ENCODE measurements around the gene CEP97.
"Not testable (repeated sequence)": the region's sequence is repeated elsewhere in the genome, so short reads cannot be mapped to it uniquely, and the experiment has no call there.

Gene CEP97

DNA sequence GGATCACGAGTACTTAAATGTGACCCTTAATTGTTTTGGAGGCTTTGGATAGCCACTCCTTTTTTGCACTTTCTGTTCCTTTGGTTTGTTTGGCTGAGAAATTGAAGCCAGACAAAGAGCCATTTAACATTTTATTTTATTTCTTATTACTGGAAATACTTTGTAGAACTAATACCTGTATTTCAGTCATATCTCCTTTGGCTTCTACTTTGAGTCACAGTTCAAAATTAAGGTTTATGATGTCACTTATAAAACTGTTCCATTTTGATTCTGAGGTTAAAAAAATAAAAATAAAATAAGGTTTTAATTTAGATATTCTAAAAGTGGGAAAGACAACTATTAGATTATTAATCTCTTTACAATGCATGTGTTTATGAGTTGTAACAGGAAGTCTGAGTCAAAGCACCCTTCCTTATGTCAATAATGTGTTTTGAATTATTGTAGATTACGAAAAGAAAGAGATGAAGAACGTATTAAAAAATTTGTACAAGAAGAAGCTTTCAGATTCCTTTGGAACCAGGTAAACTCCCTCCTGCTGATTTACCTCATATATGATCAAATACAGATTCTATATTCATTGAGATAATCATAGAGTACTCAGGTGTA, 37.7 kb downstream of the CEP97 start:
- no peak for DNase-seq (ENCODE audit: low read depth in 3 of 3)

DNA sequence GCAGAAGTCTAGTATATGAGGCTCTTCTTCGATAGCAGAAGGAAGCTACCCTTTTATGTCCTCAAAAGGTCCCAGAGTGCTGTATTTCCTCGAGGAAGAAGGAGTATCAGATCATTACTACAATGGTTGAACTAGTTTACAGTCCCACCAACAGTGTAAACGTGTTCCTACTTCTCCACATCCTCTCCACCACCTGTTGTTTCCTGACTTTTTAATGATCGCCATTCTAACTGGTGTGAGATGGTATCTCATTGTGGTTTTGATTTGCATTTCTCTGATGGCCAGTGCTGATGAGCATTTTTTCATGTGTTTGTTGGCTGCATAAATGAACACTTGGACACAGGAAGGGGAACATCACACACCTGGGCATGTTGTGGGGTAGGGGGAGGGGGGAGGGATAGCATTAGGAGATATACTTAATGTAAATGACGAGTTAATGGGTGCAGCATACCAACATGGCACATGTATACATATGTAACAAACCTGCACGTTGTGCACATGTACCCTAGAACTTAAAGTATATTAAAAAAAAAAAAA, 53.4 kb downstream of the CEP97 start:
- not testable (repeated sequence) for DNase-seq (ENCODE audit: low read depth in 3 of 3)

DNA sequence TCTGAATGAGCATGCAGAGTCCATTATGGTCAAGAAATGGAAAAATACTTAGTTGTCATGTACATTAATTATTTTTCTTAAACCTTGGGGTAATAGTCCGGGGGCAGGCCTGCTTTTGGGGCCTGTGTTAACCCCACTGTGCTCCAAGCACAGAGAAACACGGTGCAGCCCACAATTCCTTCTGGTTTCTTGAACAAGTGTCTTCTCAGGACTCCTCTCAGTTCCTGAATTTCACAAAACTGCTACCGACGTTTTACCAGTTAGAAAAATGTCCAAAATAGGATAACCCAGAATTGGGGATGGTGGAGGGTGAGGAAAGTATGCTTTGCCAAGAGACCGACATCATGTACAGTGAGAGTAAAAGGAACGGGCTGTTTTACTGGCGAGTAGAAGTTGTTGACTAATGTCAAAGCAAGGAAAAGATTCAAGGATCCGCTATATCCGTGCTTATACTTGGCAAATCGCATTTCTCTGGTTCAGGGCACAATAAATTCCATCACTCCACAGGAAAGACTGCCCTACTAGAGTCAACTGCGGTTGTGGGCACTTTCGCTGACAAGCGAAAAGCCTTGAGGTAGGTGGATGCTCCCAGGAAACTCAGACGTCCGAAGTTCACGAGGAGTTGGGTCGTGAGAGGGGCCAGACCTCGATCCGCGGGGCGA, 54.1 kb downstream of the CEP97 start:
- no peak for DNase-seq (ENCODE audit: low read depth in 3 of 3)

DNA sequence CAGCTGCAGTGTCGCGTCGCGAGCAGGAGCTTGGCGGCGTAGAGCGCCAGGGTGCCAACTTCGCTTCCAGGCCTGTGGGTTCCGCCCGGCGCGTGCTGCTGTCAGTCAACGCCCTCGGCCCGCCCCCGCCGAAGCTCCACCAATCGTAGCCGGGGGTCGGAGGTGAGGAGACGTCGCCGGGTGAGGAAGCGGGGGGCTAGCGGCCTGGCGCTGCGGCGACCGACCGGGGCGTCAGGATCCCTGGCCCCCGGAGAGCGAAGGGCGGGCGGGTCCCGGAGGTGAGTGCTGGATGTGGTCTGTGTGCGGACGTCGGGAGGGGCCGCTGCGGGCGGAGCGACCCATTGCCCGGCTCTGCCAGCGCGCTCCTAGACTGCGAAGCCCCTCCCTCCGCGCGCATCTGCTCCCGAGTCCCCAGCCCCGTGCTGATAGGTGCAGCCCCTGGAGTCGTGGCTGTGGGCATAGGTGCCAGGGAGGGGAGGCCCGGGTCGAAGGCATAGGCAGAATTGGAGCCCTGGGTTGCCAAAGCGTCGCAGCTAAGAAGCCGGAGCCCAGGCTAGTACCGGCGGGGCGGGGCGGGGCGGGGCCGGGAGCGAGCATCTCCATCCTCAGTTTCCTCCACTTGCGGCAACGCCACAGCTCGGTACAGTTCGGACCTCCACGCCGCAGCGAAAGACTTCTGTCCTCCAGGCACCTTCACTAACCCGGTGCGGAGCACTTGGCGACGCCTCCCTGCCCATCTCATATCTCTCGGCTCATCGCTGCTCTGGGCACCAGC, 54.8 kb downstream of the CEP97 start, which contains the start of gene NXPE3:
NXPE3 (plus strand) TSS at position 165 of the 775 bp plus-strand sequence. CDS start 6,386 bp downstream, outside the sequence.
- peak; percentile 87 to 91 (median 88) for DNase-seq (ENCODE audit: low read depth in 3 of 3)

DNA sequence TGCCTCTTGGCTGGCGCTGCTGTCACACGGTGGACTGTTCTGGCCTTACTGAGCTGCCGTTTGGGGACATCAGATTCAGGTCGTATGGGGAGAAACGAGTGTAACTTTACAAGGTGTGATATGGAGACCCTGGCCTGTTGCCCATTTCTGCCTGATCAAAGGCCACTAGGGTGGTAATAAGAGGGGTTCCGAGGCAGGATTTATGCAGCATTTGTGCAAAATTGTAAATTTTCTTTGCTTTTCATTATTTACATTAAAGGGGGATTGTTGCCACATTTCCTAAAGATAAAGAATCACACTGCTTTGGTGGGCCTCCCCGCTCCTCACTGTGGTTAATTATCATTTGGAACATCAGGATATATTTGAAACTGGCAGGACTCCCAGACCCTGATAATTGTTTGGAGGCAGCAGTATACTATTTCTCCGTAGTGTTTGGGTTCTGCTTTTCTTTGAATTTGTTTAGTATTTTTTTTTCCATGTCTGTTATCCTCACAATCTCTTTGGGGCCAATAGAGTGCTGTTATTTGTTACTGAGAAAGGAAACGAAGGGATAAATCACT, 55.5 kb downstream of the CEP97 start:
- DNase-seq (ENCODE audit: low read depth in 3 of 3), result no peak

DNA sequence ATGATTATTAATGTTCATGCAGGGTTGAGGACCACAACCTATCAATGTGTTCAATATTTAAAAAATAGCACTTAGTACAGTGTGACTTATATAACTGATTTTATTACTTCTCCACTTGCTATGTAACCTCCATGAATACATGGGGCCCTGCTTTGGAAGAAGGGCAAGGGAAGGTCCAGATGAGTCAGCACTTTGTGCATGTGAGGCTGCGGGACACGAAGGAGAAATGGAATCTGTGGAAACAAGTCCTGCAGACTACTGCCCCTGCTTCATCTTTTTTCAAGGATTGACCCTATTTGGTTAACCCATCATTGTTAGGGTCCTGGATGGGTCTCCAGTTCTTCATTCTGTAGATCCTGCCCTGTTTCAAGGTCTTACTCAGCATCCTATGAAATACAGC, 56.2 kb downstream of the CEP97 start:
- DNase-seq (ENCODE audit: low read depth in 3 of 3), result no peak

DNA sequence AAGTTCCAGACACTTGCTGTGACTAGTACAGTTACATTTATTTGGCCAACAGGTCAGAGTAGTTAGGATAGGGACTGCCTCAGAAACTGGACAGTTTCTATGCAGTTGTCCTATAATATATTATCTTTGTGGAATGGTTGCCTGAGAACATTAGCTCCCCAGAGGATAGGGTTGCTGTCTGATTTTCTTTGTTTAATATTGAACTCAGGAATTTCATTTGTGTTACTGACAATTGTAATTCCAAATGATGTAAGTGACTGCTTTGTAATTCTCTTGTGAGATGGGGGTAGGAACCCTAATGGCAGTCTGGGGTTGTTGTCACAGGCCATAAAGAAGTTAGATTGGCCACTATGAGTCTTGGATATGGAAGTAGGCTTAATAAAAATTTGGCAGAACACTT, 56.8 kb downstream of the CEP97 start:
- no peak for DNase-seq (ENCODE audit: low read depth in 3 of 3)

DNA sequence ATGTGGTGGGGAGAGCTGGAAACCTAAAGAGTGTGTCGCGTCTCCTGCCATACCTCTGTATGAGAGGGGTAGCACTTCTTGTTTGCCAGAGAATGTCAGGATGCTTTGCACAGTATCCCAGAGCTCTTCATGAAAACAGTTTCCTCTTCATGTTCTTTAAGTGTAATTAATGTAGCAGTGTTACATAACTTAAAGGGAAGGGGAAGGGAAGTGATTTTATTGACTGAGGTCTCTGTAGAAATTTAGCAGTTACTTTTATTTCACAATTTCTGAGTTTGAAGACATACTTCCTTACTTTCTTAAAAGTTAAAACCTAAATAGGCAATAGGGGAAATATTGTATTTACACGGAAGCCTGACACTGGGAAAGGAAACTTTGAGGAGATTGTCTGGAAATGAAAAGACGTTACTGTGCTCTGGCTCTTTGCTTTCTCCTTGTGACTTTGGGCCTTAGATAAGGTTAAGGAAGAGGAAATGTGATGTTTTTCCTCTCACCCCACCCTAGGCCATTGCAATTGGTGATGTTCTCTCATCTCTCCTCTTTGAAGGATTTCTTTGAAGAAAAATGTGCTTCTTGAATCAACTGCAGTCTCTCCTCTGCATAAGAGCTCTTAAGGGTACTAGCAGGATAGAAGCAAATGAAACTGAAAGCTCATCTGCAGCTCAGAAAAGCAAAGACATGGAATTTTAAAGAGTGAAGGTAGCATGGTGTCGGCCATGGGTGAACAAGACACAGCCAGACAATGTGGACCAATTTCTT, 60.6 kb downstream of the CEP97 start:
- no peak for DNase-seq (ENCODE audit: low read depth in 3 of 3)

DNA sequence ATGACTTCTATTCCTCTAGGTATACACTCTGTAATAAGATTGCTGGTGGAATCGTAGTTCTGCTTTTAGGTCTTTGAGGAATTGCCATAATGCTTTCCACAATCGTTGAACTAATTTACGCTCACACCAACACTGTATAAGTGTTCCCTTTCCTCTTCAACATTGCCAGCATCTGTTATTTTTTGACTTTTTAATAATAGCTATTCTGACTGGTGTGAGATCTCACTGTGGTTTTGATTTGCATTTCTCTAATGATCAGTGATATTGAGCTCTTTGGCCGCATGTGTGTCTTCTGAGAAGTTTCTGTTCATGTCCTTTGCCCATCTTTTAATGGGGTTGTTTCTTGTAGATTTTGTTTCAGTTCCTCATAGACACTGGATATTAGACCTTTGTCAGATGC, 67.4 kb downstream of the CEP97 start:
- DNase-seq (ENCODE audit: low read depth in 3 of 3), result no peak

DNA sequence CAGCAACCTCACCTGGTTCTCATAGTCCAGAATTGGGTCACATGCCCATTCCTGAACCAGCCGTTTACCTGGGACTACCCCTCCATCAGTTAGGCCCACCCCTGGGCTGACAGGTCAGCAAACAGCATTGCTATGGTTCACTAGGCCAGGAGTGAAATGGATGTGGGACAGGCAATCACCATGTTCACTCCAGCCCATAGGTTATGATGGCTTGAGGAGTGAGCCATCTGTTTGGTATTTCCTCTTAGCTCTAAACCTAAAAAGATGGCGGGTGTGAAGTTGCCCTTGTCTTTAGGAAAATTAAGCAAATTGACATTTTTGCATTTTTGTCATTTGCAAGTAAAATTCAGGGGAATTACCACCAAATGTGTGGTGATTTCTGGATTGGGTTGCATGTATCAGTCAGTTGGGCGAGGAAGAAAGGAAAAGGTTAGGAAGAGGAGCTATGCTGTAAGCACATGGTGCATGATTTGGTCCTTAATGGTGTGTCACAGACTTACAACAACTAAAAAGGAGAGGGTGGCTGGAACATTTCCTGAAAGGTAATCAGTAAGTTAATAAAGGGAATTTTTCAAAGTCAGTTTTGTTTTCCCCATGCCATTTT, 71.8 kb downstream of the CEP97 start:
- DNase-seq (ENCODE audit: low read depth in 3 of 3), result no peak

DNA sequence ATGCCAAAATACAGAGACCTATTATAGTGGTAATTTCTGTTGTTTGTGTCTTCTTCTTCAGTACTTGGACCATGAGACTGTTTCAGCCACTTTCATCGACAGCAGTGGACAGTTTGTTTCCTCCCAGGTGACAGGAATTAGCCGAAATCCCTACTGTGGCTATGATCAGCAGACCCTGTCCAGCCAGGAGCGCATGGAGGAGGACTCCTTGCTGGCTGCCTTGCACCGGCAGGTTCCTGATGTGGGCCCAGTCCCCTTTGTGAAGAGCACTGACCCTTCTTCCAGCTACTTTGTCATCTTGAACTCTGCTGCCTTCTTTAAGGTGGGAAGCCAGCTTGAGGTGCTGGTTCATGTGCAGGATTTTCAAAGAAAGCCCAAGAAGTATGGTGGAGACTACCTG, 76.8 kb downstream of the CEP97 start:
- DNase-seq (ENCODE audit: low read depth in 3 of 3), result no peak

DNA sequence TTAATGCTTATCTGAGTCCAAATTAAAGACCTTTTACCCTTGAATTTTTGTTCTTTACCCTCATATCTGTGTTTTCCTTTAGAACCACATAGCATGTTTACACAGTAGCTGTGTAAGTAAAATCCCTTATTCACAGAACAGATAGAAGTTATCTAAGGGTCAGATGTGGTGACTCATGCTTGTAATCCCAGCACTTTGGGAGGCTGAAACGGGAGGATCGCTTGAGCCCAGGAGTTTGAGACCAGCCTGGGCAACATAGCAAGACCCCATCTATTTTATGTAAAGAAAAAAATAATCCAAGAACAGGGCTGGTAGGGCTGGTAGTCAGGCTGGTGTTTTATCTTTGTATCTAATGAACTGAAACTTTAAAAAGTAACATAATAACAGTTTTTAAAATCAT, 77.8 kb downstream of the CEP97 start:
- DNase-seq (ENCODE audit: low read depth in 3 of 3), result no peak

DNA sequence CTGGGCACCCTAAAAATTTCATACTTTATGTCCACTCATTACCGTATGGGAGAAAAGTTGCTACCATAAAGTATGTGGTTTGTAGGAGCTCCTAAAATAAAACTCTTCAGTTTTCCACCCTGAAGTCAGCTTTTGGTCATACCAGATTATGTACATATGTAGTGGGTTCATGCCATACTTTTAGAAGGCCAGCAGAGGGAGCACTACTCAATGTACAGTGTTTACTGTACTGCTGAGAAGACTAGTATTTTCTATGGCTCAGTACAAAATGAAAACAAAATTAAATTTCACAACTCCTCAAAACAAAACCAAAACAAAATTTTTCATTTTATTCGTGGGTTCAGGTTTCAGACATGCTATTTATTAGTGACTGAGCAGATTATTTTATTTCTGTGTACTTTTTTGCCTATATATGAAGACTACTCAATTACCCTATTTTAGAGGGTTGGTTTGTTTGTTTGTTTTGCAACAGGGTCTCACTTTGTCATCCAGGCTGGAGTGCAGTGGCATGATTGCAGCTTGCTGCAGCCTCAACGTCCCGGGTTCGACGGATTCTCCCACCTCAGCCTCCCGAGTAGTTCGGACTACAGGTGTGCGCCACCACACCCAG, 78.9 kb downstream of the CEP97 start:
- DNase-seq (ENCODE audit: low read depth in 3 of 3), result peak; percentile 18 to 59 (median 28)

DNA sequence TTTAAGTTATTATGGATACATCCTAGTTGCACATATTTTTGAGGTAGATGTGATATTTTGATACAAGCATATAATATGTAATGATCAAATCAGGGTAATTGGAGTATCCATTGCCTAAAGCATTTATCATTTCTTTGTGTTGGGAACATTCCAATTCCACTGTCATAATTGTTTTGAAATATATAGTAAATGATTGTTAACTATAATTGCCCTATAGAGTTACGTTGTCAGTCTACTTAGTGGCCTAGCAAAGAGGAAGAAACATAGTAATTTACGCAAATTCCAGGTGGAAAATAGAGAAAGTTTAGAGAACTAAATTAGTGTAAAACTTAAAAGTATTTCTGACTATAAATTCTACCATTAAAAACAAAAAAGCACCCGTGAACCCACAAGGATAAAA, 79.5 kb downstream of the CEP97 start:
- DNase-seq (ENCODE audit: low read depth in 3 of 3), result no peak

DNA sequence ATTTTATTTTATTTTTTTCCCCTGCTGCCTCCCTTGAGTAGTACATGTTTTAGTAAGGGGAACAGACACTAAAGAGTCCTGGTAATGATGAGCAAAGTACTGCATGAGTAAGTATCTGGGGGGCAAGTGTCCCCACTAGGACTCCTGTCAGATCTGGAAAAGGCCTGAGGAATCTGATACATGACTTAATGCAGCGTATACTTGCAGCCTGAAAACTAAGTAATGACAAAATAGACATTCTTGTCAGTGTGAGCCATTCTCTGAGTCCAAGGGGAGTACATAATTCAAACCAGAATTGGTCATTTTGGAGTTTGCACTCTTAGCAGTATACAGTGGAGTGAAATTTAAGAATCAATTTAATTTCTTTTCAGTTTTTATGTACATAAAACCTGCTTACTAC, 82.1 kb downstream of the CEP97 start:
- no peak for DNase-seq (ENCODE audit: low read depth in 3 of 3)

DNA sequence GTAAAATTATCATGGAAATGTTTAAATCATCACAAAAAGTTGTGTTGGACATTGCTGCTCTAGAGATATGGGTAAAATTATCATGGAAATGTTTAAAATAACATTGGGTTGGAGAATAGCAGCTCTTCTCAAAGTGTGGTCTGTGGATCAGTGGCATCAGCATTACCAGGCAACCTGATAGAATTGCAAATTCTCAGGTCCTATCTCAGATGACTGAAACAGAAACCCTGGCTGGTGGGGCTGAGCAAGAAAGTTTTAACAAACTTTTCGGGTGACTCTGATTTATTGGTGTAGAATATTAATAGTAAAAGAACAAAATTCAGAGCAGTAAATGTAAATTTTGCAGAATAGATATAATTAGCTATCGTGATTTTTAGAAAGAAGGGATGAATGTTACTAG, 83.5 kb downstream of the CEP97 start:
- no peak for DNase-seq (ENCODE audit: low read depth in 3 of 3)

DNA sequence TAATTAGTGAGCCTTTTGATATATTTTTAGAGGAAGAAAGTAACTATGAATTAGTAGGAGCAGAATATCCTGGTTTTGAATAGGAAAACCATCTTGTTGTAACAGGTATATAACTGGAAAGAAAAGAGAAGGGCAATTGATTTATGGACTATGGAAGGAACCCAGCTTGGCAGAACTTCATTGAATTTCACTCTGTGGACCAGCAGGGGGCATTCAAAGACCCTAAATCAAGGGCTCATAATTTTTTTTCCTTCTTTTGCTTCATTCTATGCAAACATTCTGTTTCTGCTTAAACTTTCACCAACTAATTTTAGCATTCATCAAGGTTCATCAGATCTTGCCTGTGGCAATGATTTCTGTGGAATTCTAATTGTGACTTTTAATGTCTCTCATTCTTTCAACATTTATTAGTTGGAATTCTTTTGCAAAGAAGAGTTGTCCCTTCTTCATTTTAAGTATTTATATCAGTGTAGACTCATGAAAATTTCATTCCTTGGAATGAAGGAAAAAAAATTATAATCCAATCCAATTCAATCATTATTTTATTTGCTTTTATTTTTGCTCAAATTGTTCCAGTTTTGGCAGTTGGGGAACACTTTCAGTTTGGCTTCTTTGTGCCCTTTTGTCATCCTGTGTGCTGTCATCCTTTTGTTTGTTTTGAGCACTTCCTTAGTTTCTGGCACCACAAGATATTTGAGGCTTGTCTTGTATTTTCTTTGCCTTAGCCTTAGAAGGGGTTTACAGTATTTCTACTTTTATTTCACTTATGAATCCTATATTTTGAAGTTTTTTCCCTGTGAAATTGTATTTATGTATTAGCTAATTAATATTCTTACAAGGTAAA, 85.0 kb downstream of the CEP97 start:
- DNase-seq (ENCODE audit: low read depth in 3 of 3), result peak in 1 of 3 donors; percentile 27

DNA sequence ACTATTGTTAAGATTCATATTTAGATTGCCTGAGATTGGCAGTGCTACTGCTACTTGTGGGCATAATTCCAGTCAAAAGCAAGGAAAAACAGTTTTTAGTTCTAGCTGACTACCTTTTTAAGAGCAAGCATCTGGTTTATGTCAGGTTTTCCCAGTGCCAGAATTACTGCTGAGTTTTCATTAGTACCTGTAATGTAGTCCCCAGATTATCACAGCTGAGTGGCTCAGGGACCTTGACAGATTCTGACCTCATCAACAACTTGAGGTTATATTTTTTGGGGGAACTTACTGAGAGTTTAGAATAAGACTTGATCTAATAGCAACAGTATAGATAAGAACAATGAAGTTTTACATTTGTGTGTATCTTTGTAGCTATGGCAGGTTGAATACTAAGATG, 85.6 kb downstream of the CEP97 start:
- no peak for DNase-seq (ENCODE audit: low read depth in 3 of 3)

DNA sequence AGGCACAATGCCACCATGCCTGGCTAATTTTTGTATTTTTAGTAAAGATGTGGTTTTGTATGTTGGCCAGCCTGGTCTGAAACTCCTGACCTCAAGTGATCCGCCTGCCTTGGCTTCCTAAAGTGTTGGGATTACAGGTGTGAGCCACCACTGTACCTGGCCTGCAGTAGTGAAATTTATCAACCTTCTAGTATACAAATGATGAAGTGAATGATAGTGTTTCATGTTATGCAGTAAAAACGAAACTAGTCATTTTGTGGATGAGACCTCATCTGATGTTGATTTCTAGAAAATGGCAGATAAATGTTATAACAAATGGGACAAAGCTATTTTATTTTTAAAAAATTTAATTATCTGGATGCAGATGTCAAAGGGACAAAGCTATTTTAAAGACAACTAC, 87.5 kb downstream of the CEP97 start:
- no peak for DNase-seq (ENCODE audit: low read depth in 3 of 3)

DNA sequence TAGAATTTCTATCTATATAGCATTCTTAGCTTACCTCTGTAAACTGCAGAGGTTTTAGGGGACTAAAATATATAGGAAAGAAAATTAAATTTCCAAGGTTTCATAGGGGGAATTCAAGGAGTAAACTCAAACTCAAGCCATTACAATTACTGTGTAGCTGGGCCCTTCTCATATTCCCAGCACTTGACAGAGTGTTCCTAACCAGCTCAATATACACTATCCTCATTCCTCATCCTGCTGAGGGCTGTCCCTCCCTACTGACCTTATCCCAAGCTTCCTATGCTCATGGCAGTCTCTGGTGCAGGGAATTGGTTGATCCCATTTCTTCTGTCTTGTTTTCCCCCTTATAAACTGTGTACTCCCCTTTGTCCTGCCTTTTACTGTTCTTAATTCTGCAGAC, 88.5 kb downstream of the CEP97 start:
- no peak for DNase-seq (ENCODE audit: low read depth in 3 of 3)
